ENCODE data around the gene STOML1. TPM values are rescaled to one million over a fixed set of nuclear protein-coding genes. Genes with fewer than 3 reads are reported as not detected.

STOML1 gene
- total RNA-seq, 1 experiment from 2014 or later, result 5.0 TPM

- no peaks in the 10 kb centered on the region for H4K20me1 ChIP-seq (ENCODE audit: insufficient read depth)
- DNase-seq (ENCODE audit: low read depth, low spot score) (no peak), ATAC-seq (no peak)
- TF ChIP-seq POLR2A (IDR thresholded peaks at IDR 0.05; ENCODE audit: borderline replicate concordance, extremely low read depth, insufficient read depth, insufficient read length), result no peak
- no peak for TF ChIP-seq EZH2phosphoT487 (IDR thresholded peaks at IDR 0.05; ENCODE audit: borderline replicate concordance)
- TF ChIP-seq TCF7L2 (IDR thresholded peaks at IDR 0.05; ENCODE audit: borderline replicate concordance, extremely low read depth, insufficient read depth, insufficient read length), result no peak
- no peak for TF ChIP-seq SP1 (IDR thresholded peaks at IDR 0.05; ENCODE audit: low read depth)
- TF ChIP-seq SRF (IDR thresholded peaks at IDR 0.05; ENCODE audit: low read depth), result no peak
- TF ChIP-seq ZBTB33 (IDR thresholded peaks at IDR 0.05; ENCODE audit: extremely low read depth, insufficient replicate concordance, low read length), result no peak
- TF ChIP-seq, protein P1, sequence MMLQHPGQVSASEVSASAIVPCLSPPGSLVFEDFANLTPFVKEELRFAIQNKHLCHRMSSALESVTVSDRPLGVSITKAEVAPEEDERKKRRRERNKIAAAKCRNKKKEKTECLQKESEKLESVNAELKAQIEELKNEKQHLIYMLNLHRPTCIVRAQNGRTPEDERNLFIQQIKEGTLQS (IDR thresholded peaks at IDR 0.05), result no peak
- TF ChIP-seq POLR2AphosphoS5 (IDR thresholded peaks at IDR 0.05; ENCODE audit: low read depth, low read length), result no peak
- TF ChIP-seq, protein P2, sequence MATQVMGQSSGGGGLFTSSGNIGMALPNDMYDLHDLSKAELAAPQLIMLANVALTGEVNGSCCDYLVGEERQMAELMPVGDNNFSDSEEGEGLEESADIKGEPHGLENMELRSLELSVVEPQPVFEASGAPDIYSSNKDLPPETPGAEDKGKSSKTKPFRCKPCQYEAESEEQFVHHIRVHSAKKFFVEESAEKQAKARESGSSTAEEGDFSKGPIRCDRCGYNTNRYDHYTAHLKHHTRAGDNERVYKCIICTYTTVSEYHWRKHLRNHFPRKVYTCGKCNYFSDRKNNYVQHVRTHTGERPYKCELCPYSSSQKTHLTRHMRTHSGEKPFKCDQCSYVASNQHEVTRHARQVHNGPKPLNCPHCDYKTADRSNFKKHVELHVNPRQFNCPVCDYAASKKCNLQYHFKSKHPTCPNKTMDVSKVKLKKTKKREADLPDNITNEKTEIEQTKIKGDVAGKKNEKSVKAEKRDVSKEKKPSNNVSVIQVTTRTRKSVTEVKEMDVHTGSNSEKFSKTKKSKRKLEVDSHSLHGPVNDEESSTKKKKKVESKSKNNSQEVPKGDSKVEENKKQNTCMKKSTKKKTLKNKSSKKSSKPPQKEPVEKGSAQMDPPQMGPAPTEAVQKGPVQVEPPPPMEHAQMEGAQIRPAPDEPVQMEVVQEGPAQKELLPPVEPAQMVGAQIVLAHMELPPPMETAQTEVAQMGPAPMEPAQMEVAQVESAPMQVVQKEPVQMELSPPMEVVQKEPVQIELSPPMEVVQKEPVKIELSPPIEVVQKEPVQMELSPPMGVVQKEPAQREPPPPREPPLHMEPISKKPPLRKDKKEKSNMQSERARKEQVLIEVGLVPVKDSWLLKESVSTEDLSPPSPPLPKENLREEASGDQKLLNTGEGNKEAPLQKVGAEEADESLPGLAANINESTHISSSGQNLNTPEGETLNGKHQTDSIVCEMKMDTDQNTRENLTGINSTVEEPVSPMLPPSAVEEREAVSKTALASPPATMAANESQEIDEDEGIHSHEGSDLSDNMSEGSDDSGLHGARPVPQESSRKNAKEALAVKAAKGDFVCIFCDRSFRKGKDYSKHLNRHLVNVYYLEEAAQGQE (IDR thresholded peaks at IDR 0.05; ENCODE audit: low read depth), result no peak
- H3K9me3 ChIP-seq (ENCODE audit: control insufficient read depth in 1 of 2, insufficient read depth in 1 of 2, low read depth in 1 of 2, low read length in 2 of 2), result no peaks in the 10 kb centered on the region
- BruUV-seq (replicated peaks), result no TSS peak
- no peaks in the 10 kb centered on the region for H3K9me2 ChIP-seq (ENCODE audit: insufficient read depth)
- H3K27me3 ChIP-seq (ENCODE audit: insufficient read depth, low read length), result no peaks in the 10 kb centered on the region
- peaks cover 0 to 10% of the 10 kb centered on the region in 2 experiments; a peak in 1 of 4 replicates for H3K4me1 ChIP-seq (ENCODE audit: control insufficient read depth in 1 of 2, insufficient read depth in 2 of 2, low read length in 2 of 2)
- no peaks in the 10 kb centered on the region for H3K36me3 ChIP-seq (ENCODE audit: control insufficient read depth in 1 of 2, insufficient read depth in 2 of 2, low read length in 2 of 2)
- ChIA-PET POLR2A (no interaction called here), CTCF (interaction anchor here (1.6 kb wide), 1 partner anchor 17 kb away, joined by 3 read pairs; no protein-coding TSS in a partner anchor), RAD21 (ENCODE audit: low non-redundant PET in 1 of 2, low total read pairs in 2 of 2, uncharacterized antibody in 2 of 2, unreplicated experiment in 2 of 2) (interaction anchor here in 1 of 2 experiments (0.6 kb wide), 1 partner anchor 10 kb away, joined by 3 read pairs; no protein-coding TSS in a partner anchor)
- no peaks in the 10 kb centered on the region for H3K79me2 ChIP-seq (ENCODE audit: insufficient read depth, low read length)
- H3K9ac ChIP-seq (ENCODE audit: low read length), result no peak overlapping the region
- no peak overlapping the region for H3K4me3 ChIP-seq (replicated peaks in 1 of 2; ENCODE audit: low read depth in 1 of 2, low read length in 2 of 2)
- no peak overlapping the region for H3K27ac ChIP-seq (ENCODE audit: low read depth, low read length)
- H2AFZ ChIP-seq (ENCODE audit: low read depth, low read length, poor library complexity, severe bottlenecking), result no peak overlapping the region
- intact Hi-C loops (cut with micrococcal nuclease), result no loop called here
- H3K4me2 ChIP-seq (ENCODE audit: low read length), result no peak overlapping the region
Measured at GRCh38 chr15:73949496-73949895, 42.6 kb downstream of the STOML1 start.

Measured in HCT116 (cell line).